ENCODE results near the gene FNDC3B.
"Not testable (repeated sequence)": the region's sequence is repeated elsewhere in the genome, so short reads cannot be mapped to it uniquely, and the experiment has no call there.

The FNDC3B gene

GRCh38 chr3:172254542-172254941, 215.2 kb downstream of the FNDC3B start:
- H3K9ac ChIP-seq (ENCODE audit: low read depth in 1 of 2, low read length in 2 of 2): no peak overlapping the region
- H3K36me3 ChIP-seq (ENCODE audit: control insufficient read depth in 1 of 2, insufficient read depth in 2 of 2, low read length in 2 of 2): peaks cover 20 to 27% of the 10 kb centered on the region in 2 donors
- H3K4me3 ChIP-seq (ENCODE audit: low read depth in 1 of 2, low read length in 2 of 2): no peak overlapping the region
- peaks cover 4 to 5% of the 10 kb centered on the region in 2 donors for H3K4me1 ChIP-seq (ENCODE audit: control insufficient read depth in 1 of 2, insufficient read depth in 2 of 2, low read length in 2 of 2)
- no peak overlapping the region for H3K27ac ChIP-seq (ENCODE audit: low read depth, low read length)
- no peaks in the 10 kb centered on the region for H3K27me3 ChIP-seq (ENCODE audit: control insufficient read depth in 1 of 2, insufficient read depth in 2 of 2, low read length in 2 of 2)
- H3K9me3 ChIP-seq (ENCODE audit: control insufficient read depth in 1 of 2, low read length in 2 of 2): no peaks in the 10 kb centered on the region

- not testable (repeated sequence) for H3K4me3 ChIP-seq (ENCODE audit: low read depth in 1 of 2, low read length in 2 of 2); H3K9ac ChIP-seq (ENCODE audit: low read depth in 1 of 2, low read length in 2 of 2); H3K4me1 ChIP-seq (ENCODE audit: control insufficient read depth in 1 of 2, insufficient read depth in 2 of 2, low read length in 2 of 2); H3K9me3 ChIP-seq (ENCODE audit: control insufficient read depth in 1 of 2, low read length in 2 of 2); H3K27me3 ChIP-seq (ENCODE audit: control insufficient read depth in 1 of 2, insufficient read depth in 2 of 2, low read length in 2 of 2); H3K27ac ChIP-seq (ENCODE audit: low read depth, low read length)
- H3K36me3 ChIP-seq (ENCODE audit: control insufficient read depth in 1 of 2, insufficient read depth in 2 of 2, low read length in 2 of 2): peaks cover 20 to 27% of the 10 kb centered on the region in 2 donors
Observed at GRCh38 chr3:172255321-172255720, 215.9 kb downstream of the FNDC3B start.

- Histone ChIP-seq H3K36me3 (ENCODE audit: control insufficient read depth in 1 of 2, insufficient read depth in 2 of 2, low read length in 2 of 2) (peaks cover 18 to 25% of the 10 kb centered on the region in 2 donors), H3K27ac (ENCODE audit: low read depth, low read length) (no peak overlapping the region), H3K4me3 (ENCODE audit: low read depth in 1 of 2, low read length in 2 of 2) (no peak overlapping the region), H3K9ac (ENCODE audit: low read depth in 1 of 2, low read length in 2 of 2) (no peak overlapping the region), H3K27me3 (ENCODE audit: control insufficient read depth in 1 of 2, insufficient read depth in 2 of 2, low read length in 2 of 2) (no peaks in the 10 kb centered on the region), H3K9me3 (ENCODE audit: control insufficient read depth in 1 of 2, low read length in 2 of 2) (no peaks in the 10 kb centered on the region), H3K4me1 (ENCODE audit: control insufficient read depth in 1 of 2, insufficient read depth in 2 of 2, low read length in 2 of 2) (peaks cover 4 to 5% of the 10 kb centered on the region in 2 donors)
Observed at GRCh38 chr3:172256101-172256734, 216.8 kb downstream of the FNDC3B start.

GRCh38 chr3:172257648-172258400, 218.4 kb downstream of the FNDC3B start:
- Histone ChIP-seq H3K27me3 (ENCODE audit: control insufficient read depth in 1 of 2, insufficient read depth in 2 of 2, low read length in 2 of 2) (no peaks in the 10 kb centered on the region), H3K4me3 (ENCODE audit: low read depth in 1 of 2, low read length in 2 of 2) (no peak overlapping the region), H3K27ac (ENCODE audit: low read depth, low read length) (no peak overlapping the region), H3K9ac (ENCODE audit: low read depth in 1 of 2, low read length in 2 of 2) (no peak overlapping the region), H3K36me3 (ENCODE audit: control insufficient read depth in 1 of 2, insufficient read depth in 2 of 2, low read length in 2 of 2) (peaks cover 14 to 24% of the 10 kb centered on the region in 2 donors), H3K4me1 (ENCODE audit: control insufficient read depth in 1 of 2, insufficient read depth in 2 of 2, low read length in 2 of 2) (peaks cover 4 to 5% of the 10 kb centered on the region in 2 donors), H3K9me3 (ENCODE audit: control insufficient read depth in 1 of 2, low read length in 2 of 2) (no peaks in the 10 kb centered on the region)

GRCh38 chr3:172258624-172259023, 219.2 kb downstream of the FNDC3B start:
- Histone ChIP-seq H3K9ac (ENCODE audit: low read depth in 1 of 2, low read length in 2 of 2) (no peak overlapping the region), H3K4me1 (ENCODE audit: control insufficient read depth in 1 of 2, insufficient read depth in 2 of 2, low read length in 2 of 2) (peaks cover 4 to 5% of the 10 kb centered on the region in 2 donors), H3K27me3 (ENCODE audit: control insufficient read depth in 1 of 2, insufficient read depth in 2 of 2, low read length in 2 of 2) (no peaks in the 10 kb centered on the region), H3K36me3 (ENCODE audit: control insufficient read depth in 1 of 2, insufficient read depth in 2 of 2, low read length in 2 of 2) (peaks cover 14 to 25% of the 10 kb centered on the region in 2 donors), H3K4me3 (ENCODE audit: low read depth in 1 of 2, low read length in 2 of 2) (no peak overlapping the region), H3K27ac (ENCODE audit: low read depth, low read length) (no peak overlapping the region), H3K9me3 (ENCODE audit: control insufficient read depth in 1 of 2, low read length in 2 of 2) (no peaks in the 10 kb centered on the region)

- Histone ChIP-seq H3K9ac (ENCODE audit: low read depth in 1 of 2, low read length in 2 of 2) (no peak overlapping the region), H3K4me3 (ENCODE audit: low read depth in 1 of 2, low read length in 2 of 2) (no peak overlapping the region), H3K9me3 (ENCODE audit: control insufficient read depth in 1 of 2, low read length in 2 of 2) (no peaks in the 10 kb centered on the region), H3K27me3 (ENCODE audit: control insufficient read depth in 1 of 2, insufficient read depth in 2 of 2, low read length in 2 of 2) (no peaks in the 10 kb centered on the region), H3K27ac (ENCODE audit: low read depth, low read length) (no peak overlapping the region), H3K4me1 (ENCODE audit: control insufficient read depth in 1 of 2, insufficient read depth in 2 of 2, low read length in 2 of 2) (peaks cover 4 to 5% of the 10 kb centered on the region in 2 donors), H3K36me3 (ENCODE audit: control insufficient read depth in 1 of 2, insufficient read depth in 2 of 2, low read length in 2 of 2) (peaks cover 14 to 29% of the 10 kb centered on the region in 2 donors)
Observed at GRCh38 chr3:172259111-172259541, 219.7 kb downstream of the FNDC3B start.

- Histone ChIP-seq H3K27ac (ENCODE audit: low read depth, low read length) (no peak overlapping the region), H3K4me3 (ENCODE audit: low read depth in 1 of 2, low read length in 2 of 2) (no peak overlapping the region), H3K36me3 (ENCODE audit: control insufficient read depth in 1 of 2, insufficient read depth in 2 of 2, low read length in 2 of 2) (peaks cover 14 to 29% of the 10 kb centered on the region in 2 donors), H3K27me3 (ENCODE audit: control insufficient read depth in 1 of 2, insufficient read depth in 2 of 2, low read length in 2 of 2) (no peaks in the 10 kb centered on the region), H3K9ac (ENCODE audit: low read depth in 1 of 2, low read length in 2 of 2) (no peak overlapping the region), H3K9me3 (ENCODE audit: control insufficient read depth in 1 of 2, low read length in 2 of 2) (no peaks in the 10 kb centered on the region), H3K4me1 (ENCODE audit: control insufficient read depth in 1 of 2, insufficient read depth in 2 of 2, low read length in 2 of 2) (peaks cover 4 to 5% of the 10 kb centered on the region in 2 donors)
Observed at GRCh38 chr3:172259726-172260248, 220.4 kb downstream of the FNDC3B start.

- Histone ChIP-seq H3K4me3 (ENCODE audit: low read depth in 1 of 2, low read length in 2 of 2) (no peak overlapping the region), H3K4me1 (ENCODE audit: control insufficient read depth in 1 of 2, insufficient read depth in 2 of 2, low read length in 2 of 2) (peaks cover 4 to 5% of the 10 kb centered on the region in 2 donors), H3K36me3 (ENCODE audit: control insufficient read depth in 1 of 2, insufficient read depth in 2 of 2, low read length in 2 of 2) (peaks cover 14 to 23% of the 10 kb centered on the region in 2 donors), H3K27ac (ENCODE audit: low read depth, low read length) (no peak overlapping the region), H3K27me3 (ENCODE audit: control insufficient read depth in 1 of 2, insufficient read depth in 2 of 2, low read length in 2 of 2) (no peaks in the 10 kb centered on the region), H3K9ac (ENCODE audit: low read depth in 1 of 2, low read length in 2 of 2) (no peak overlapping the region), H3K9me3 (ENCODE audit: control insufficient read depth in 1 of 2, low read length in 2 of 2) (no peaks in the 10 kb centered on the region)
Observed at GRCh38 chr3:172260381-172260780, 221.0 kb downstream of the FNDC3B start.

GRCh38 chr3:172261054-172261453, 221.7 kb downstream of the FNDC3B start:
- peaks cover 1 to 5% of the 10 kb centered on the region in 2 donors for H3K4me1 ChIP-seq (ENCODE audit: control insufficient read depth in 1 of 2, insufficient read depth in 2 of 2, low read length in 2 of 2)
- no peak overlapping the region for H3K4me3 ChIP-seq (ENCODE audit: low read depth in 1 of 2, low read length in 2 of 2)
- no peak overlapping the region for H3K9ac ChIP-seq (ENCODE audit: low read depth in 1 of 2, low read length in 2 of 2)
- no peaks in the 10 kb centered on the region for H3K27me3 ChIP-seq (ENCODE audit: control insufficient read depth in 1 of 2, insufficient read depth in 2 of 2, low read length in 2 of 2)
- no peaks in the 10 kb centered on the region for H3K9me3 ChIP-seq (ENCODE audit: control insufficient read depth in 1 of 2, low read length in 2 of 2)
- no peak overlapping the region for H3K27ac ChIP-seq (ENCODE audit: low read depth, low read length)
- H3K36me3 ChIP-seq (ENCODE audit: control insufficient read depth in 1 of 2, insufficient read depth in 2 of 2, low read length in 2 of 2): peaks cover 10 to 18% of the 10 kb centered on the region in 2 donors

GRCh38 chr3:172262991-172263608, 223.7 kb downstream of the FNDC3B start:
- Histone ChIP-seq H3K27me3 (ENCODE audit: control insufficient read depth in 1 of 2, insufficient read depth in 2 of 2, low read length in 2 of 2) (no peaks in the 10 kb centered on the region), H3K9ac (ENCODE audit: low read depth in 1 of 2, low read length in 2 of 2) (no peak overlapping the region), H3K4me1 (ENCODE audit: control insufficient read depth in 1 of 2, insufficient read depth in 2 of 2, low read length in 2 of 2) (peaks cover 0 to 5% of the 10 kb centered on the region in 2 donors), H3K4me3 (ENCODE audit: low read depth in 1 of 2, low read length in 2 of 2) (no peak overlapping the region), H3K9me3 (ENCODE audit: control insufficient read depth in 1 of 2, low read length in 2 of 2) (no peaks in the 10 kb centered on the region), H3K27ac (ENCODE audit: low read depth, low read length) (no peak overlapping the region), H3K36me3 (ENCODE audit: control insufficient read depth in 1 of 2, insufficient read depth in 2 of 2, low read length in 2 of 2) (peaks cover 0 to 18% of the 10 kb centered on the region in 2 donors)

All from duodenal mucosa (tissue), 2 donors.